Mesendoderm (in vitro differentiated cells): ENCODE data around the gene HLA-DPB1.

Experiments used
- DNase-seq: peaks from one replicate; pipeline ENCODE4 v3.0.0; 2013
- H2AK5ac ChIP-seq: 2 replicates; pipeline ENCODE4 v1.6.1; 2013; ENCODE audit warnings: low read length, inconsistent platforms
- H2BK120ac ChIP-seq: 2 replicates; pipeline ENCODE4 v1.6.1; 2013; ENCODE audit warnings: low read depth, mild to moderate bottlenecking, low read length, moderate library complexity, mixed read lengths
- H2BK15ac ChIP-seq: replicated peaks from 2 replicates; pipeline ENCODE4 v1.6.1; 2013; ENCODE audit warnings: low read depth, mild to moderate bottlenecking, moderate library complexity
- H2BK5ac ChIP-seq: 2 replicates; pipeline ENCODE4 v1.6.1; 2013; ENCODE audit warnings: low read length, inconsistent platforms
- H3K18ac ChIP-seq: 2 replicates; pipeline ENCODE4 v1.6.1; 2013; ENCODE audit warnings: mild to moderate bottlenecking, low read length, mixed read lengths
- H3K23ac ChIP-seq: one replicate; pipeline ENCODE4 v1.6.1; 2013; ENCODE audit warnings: low read length
- H3K27ac ChIP-seq: 2 replicates; pipeline ENCODE4 v1.5.1; 2013; ENCODE audit warnings: low read depth, mild to moderate bottlenecking, inconsistent platforms, low read length, moderate library complexity
- H3K27me3 ChIP-seq: 2 replicates; pipeline ENCODE4 v1.6.1; 2013; ENCODE audit warnings: low read length, control low read depth, mild to moderate bottlenecking, inconsistent platforms; ENCODE audit not compliant: insufficient read depth, poor library complexity
- H3K36me3 ChIP-seq: 2 replicates; pipeline ENCODE4 v1.6.1; 2013; ENCODE audit warnings: low read length, inconsistent platforms; ENCODE audit not compliant: control insufficient read depth, insufficient read depth
- H3K4ac ChIP-seq: one replicate; pipeline ENCODE4 v1.6.1; 2013; ENCODE audit warnings: low read depth, mild to moderate bottlenecking, low read length, moderate library complexity
- H3K4me1 ChIP-seq: 2 replicates; pipeline ENCODE4 v1.6.1; 2013; ENCODE audit warnings: low read depth, low read length, inconsistent platforms; ENCODE audit not compliant: control insufficient read depth
- H3K4me2 ChIP-seq: 2 replicates; pipeline ENCODE4 v1.6.1; 2013; ENCODE audit warnings: low read length
- H3K4me3 ChIP-seq: 2 replicates; pipeline ENCODE4 v1.5.1; 2013; ENCODE audit warnings: mild to moderate bottlenecking, low read length
- H3K56ac ChIP-seq: one replicate; pipeline ENCODE4 v1.6.1; 2013; ENCODE audit warnings: low read length
- H3K79me1 ChIP-seq: 2 replicates; pipeline ENCODE4 v1.6.1; 2013; ENCODE audit warnings: low read length, inconsistent platforms
- H3K79me2 ChIP-seq: 2 replicates; pipeline ENCODE4 v1.6.1; 2013; ENCODE audit warnings: mild to moderate bottlenecking, low read length; ENCODE audit not compliant: control insufficient read depth, insufficient read depth
- H3K9ac ChIP-seq: 2 replicates; pipeline ENCODE4 v1.6.1; 2013; ENCODE audit warnings: low read length, inconsistent platforms
- H4K5ac ChIP-seq: one replicate; pipeline ENCODE4 v1.6.1; 2013; ENCODE audit warnings: low read length
- H4K8ac ChIP-seq: one replicate; pipeline ENCODE4 v1.6.1; 2013; ENCODE audit warnings: low read depth, mild to moderate bottlenecking, control low read depth, low read length, moderate library complexity
- WGBS: extraction: QIAGEN DNeasy Blood & Tissue Kit; methylation state at CpG from one replicate; pipeline ENCODE4 v1.1.7; 2013; ENCODE audit warnings: low lambda C conversion rate, missing lambda C conversion rate; ENCODE audit not compliant: insufficient coverage; ENCODE audit errors: extremely low coverage; 5-methylcytosine and 5-hydroxymethylcytosine counted together

Gene HLA-DPB1

GRCh38 chr6:33079580-33079979 is 3.8 kb downstream of the HLA-DPB1 start:
- H3K79me1 ChIP-seq = no peaks in the 10 kb centered on the region
- no CpG with 5 or more reads among the region's 4 CpGs for WGBS

GRCh38 chr6:33080127-33081089 is 4.6 kb downstream of the HLA-DPB1 start:
- DNase-seq = peak; percentile 92
- no peaks in the 10 kb centered on the region for H3K79me1 ChIP-seq

More at GRCh38 chr6:33079580-33079979, 3.8 kb downstream of the HLA-DPB1 start:
- no peak overlapping the region for H3K4ac ChIP-seq
- DNase-seq = no peak
- H3K56ac ChIP-seq = no peak overlapping the region
- no peak overlapping the region for H3K9ac ChIP-seq
- no peak overlapping the region for H3K23ac ChIP-seq
- H3K27ac ChIP-seq = no peak overlapping the region
- H2BK15ac ChIP-seq = no peak overlapping the region
- no peaks in the 10 kb centered on the region for H3K4me1 ChIP-seq
- H2BK120ac ChIP-seq = no peak overlapping the region
- H3K79me2 ChIP-seq = no peaks in the 10 kb centered on the region
- H3K4me2 ChIP-seq = no peak overlapping the region
- H4K5ac ChIP-seq = no peak overlapping the region
- no peak overlapping the region for H3K4me3 ChIP-seq
- H3K36me3 ChIP-seq = no peaks in the 10 kb centered on the region
- H2AK5ac ChIP-seq = no peak overlapping the region
- H4K8ac ChIP-seq = no peak overlapping the region
- H2BK5ac ChIP-seq = no peak overlapping the region
- no peak overlapping the region for H3K18ac ChIP-seq
- no peaks in the 10 kb centered on the region for H3K27me3 ChIP-seq

GRCh38 chr6:33081098-33081824 is 5.5 kb downstream of the HLA-DPB1 start:
- Histone ChIP-seq H2BK120ac (no peak overlapping the region), H4K8ac (no peak overlapping the region), H3K36me3 (no peaks in the 10 kb centered on the region), H2AK5ac (no peak overlapping the region), H3K9ac (peak overlapping the region; percentile 52), H3K4ac (no peak overlapping the region), H3K79me1 (no peaks in the 10 kb centered on the region), H3K27me3 (no peaks in the 10 kb centered on the region), H3K4me2 (peak overlapping the region; percentile 42), H4K5ac (no peak overlapping the region), H3K56ac (peak overlapping the region; percentile 75), H3K18ac (no peak overlapping the region), H3K23ac (no peak overlapping the region), H3K27ac (no peak overlapping the region), H3K4me1 (no peaks in the 10 kb centered on the region), H2BK15ac (no peak overlapping the region), H2BK5ac (no peak overlapping the region), H3K79me2 (no peaks in the 10 kb centered on the region), H3K4me3 (peak overlapping the region; percentile 0)
- no peak for DNase-seq
- WGBS = no CpG with 5 or more reads among the region's 16 CpGs

More at GRCh38 chr6:33080127-33081089, 4.6 kb downstream of the HLA-DPB1 start:
- Histone ChIP-seq H3K9ac (peak overlapping the region; percentile 52), H3K18ac (no peak overlapping the region), H3K36me3 (no peaks in the 10 kb centered on the region), H4K8ac (no peak overlapping the region), H3K4me1 (no peaks in the 10 kb centered on the region), H4K5ac (no peak overlapping the region), H3K23ac (no peak overlapping the region), H3K27ac (no peak overlapping the region), H3K56ac (peak overlapping the region; percentile 75), H3K79me2 (no peaks in the 10 kb centered on the region), H3K4me2 (peak overlapping the region; percentile 42), H3K27me3 (no peaks in the 10 kb centered on the region), H3K4ac (no peak overlapping the region), H2BK120ac (no peak overlapping the region), H2BK15ac (no peak overlapping the region), H2BK5ac (no peak overlapping the region), H2AK5ac (no peak overlapping the region), H3K4me3 (peak overlapping the region; percentile 46)
- no CpG with 5 or more reads among the region's 49 CpGs for WGBS

GRCh38 chr6:33082702-33083101 is 6.9 kb downstream of the HLA-DPB1 start:
- Histone ChIP-seq H3K56ac (no peak overlapping the region), H4K5ac (no peak overlapping the region), H3K9ac (no peak overlapping the region), H3K79me1 (no peaks in the 10 kb centered on the region), H3K27me3 (no peaks in the 10 kb centered on the region), H3K4me2 (no peak overlapping the region), H3K23ac (no peak overlapping the region), H3K36me3 (no peaks in the 10 kb centered on the region), H2AK5ac (no peak overlapping the region), H3K4me3 (no peak overlapping the region), H3K4me1 (no peaks in the 10 kb centered on the region), H4K8ac (no peak overlapping the region), H2BK15ac (no peak overlapping the region), H3K18ac (no peak overlapping the region), H2BK120ac (no peak overlapping the region), H3K79me2 (no peaks in the 10 kb centered on the region), H3K4ac (no peak overlapping the region), H2BK5ac (no peak overlapping the region), H3K27ac (no peak overlapping the region)
- no CpG with 5 or more reads among the region's 2 CpGs for WGBS
- DNase-seq = peak; percentile 78

- DNase-seq = no peak
- Histone ChIP-seq H4K5ac (no peak overlapping the region), H3K18ac (no peak overlapping the region), H3K56ac (no peak overlapping the region), H3K4me2 (no peak overlapping the region), H2BK15ac (no peak overlapping the region), H3K27ac (no peak overlapping the region), H2AK5ac (no peak overlapping the region), H3K79me1 (no peaks in the 10 kb centered on the region), H2BK5ac (no peak overlapping the region), H3K4ac (no peak overlapping the region), H3K36me3 (no peaks in the 10 kb centered on the region), H2BK120ac (no peak overlapping the region), H3K23ac (no peak overlapping the region), H4K8ac (no peak overlapping the region), H3K4me1 (no peaks in the 10 kb centered on the region), H3K27me3 (no peaks in the 10 kb centered on the region), H3K4me3 (no peak overlapping the region), H3K79me2 (no peaks in the 10 kb centered on the region), H3K9ac (no peak overlapping the region)
- no CpG with 5 or more reads among the region's 8 CpGs for WGBS
Observed at GRCh38 chr6:33085627-33086026, 9.8 kb downstream of the HLA-DPB1 start.
